GM20000 (cell line): ENCODE measurements around the gene PALD1.

Experiments used
- DNase-seq: peaks from one replicate; pipeline ENCODE4 v3.0.0; 2012; ENCODE audit warnings: low spot score
- TF ChIP-seq, protein P1 (sequence below): IDR thresholded peaks from 2 replicates; pipeline ENCODE4 v1.5.1; 2012; ENCODE audit warnings: mild to moderate bottlenecking, control low read depth; ENCODE audit errors: extremely low read depth, missing control alignments

Gene PALD1

DNA sequence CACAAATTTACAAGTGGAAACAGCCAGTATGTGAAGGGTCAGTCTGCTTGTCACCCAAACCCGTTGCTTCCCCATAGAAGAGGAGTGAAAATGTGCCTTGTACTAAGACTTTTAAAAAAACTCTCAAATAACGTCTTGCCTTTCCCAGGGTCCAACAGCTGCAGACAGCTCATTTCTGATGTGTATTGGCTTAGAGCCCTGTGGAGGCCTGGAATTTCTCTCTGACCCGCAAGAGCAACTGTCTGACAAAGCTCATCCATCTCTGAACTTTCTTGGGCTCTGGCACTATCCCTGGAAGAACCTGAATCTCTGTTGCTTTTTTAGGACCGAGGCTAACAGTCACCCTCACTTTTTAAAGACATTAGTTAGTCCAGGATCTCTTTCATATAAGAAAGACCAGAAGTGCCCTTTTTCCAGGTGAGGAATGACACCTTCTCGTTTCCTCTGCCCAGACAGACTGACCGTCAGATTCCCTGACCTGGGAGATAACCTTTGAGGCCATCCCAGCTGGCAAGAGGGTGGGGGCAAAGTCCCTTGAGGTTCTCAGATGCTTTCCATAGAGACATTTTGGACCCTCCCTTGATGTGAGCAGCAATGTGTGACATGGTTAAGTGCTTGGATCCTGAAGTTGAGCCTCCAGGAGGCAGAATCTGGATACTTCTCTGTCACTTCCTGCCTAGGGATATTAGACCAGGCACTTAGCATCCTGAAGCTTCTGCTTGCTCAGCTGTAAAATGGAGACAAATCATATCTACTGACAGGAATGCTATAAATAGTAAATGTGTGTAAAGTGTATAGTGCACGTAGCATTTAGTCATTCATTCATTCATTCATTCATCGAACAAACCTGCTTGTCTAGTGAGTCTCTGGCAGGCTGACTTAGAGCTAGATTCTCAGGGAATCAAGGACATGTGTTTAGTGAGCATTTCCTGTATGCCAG, 32.6 kb upstream of the PALD1 start:
- TF ChIP-seq, protein P1, sequence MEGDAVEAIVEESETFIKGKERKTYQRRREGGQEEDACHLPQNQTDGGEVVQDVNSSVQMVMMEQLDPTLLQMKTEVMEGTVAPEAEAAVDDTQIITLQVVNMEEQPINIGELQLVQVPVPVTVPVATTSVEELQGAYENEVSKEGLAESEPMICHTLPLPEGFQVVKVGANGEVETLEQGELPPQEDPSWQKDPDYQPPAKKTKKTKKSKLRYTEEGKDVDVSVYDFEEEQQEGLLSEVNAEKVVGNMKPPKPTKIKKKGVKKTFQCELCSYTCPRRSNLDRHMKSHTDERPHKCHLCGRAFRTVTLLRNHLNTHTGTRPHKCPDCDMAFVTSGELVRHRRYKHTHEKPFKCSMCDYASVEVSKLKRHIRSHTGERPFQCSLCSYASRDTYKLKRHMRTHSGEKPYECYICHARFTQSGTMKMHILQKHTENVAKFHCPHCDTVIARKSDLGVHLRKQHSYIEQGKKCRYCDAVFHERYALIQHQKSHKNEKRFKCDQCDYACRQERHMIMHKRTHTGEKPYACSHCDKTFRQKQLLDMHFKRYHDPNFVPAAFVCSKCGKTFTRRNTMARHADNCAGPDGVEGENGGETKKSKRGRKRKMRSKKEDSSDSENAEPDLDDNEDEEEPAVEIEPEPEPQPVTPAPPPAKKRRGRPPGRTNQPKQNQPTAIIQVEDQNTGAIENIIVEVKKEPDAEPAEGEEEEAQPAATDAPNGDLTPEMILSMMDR = no peak
- no peak for DNase-seq

DNA sequence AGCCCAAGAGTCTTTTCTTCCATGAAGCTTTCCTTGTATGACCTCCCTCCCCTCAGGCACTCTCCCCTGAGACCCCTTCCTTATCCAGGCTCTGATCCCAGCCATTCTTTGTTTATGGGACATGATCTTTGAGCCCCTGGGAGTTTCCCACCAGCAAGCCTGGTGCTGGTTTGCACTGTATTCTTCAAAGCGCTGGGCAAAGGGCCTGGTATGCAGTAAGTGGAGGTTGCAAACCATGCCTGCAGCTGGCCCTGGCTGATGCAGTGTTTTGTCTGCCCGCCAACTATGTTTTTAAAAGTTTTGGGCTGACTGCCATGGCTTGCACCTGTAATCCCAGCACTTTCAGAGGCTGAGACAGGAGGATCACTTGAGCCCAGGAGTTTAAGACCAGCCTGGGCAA, 30.3 kb upstream of the PALD1 start:
- TF ChIP-seq, protein P1 = no peak
- DNase-seq = no peak

DNA sequence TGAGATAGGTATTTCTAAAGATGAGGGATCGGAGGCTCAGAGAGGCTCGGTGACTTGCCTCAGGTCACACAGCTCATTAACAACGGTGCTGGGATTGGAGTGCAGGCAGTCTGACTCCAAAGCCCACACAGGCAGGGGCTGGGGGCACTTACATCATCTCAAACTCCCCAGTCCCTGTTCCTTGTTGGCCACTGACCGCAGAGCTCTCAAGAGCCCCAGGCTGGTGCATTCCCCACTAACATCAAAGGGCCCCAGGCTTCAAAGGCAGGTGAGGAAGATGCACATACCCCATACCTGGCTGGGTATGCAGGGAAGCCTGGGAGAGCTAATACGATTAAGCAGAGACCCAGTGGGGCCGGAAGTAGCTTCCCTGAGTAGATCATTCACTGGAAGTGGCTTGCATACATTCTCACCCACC, 23.3 kb upstream of the PALD1 start:
- TF ChIP-seq, protein P1 = no peak
- DNase-seq = no peak

DNA sequence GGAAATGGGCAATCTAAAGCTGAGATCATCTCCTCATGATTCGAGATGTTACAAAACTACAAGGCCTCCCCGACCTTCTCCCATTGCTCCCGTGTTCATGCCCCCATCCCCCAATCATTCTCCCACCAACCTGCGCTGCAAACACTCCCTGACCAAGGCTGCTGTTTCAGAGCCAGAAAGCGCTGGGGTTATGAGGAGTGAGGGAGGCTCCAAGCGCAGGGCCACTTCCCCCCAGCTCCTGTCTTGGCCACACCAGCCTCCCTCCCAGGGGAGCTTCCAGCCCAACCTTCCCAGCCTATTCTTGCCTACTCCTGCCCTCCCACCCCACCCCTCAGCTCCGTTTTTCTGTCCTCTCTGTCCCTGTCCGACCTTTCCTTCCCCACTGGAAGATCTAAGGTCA, 22.4 kb upstream of the PALD1 start:
- TF ChIP-seq, protein P1 = no peak
- no peak for DNase-seq

DNA sequence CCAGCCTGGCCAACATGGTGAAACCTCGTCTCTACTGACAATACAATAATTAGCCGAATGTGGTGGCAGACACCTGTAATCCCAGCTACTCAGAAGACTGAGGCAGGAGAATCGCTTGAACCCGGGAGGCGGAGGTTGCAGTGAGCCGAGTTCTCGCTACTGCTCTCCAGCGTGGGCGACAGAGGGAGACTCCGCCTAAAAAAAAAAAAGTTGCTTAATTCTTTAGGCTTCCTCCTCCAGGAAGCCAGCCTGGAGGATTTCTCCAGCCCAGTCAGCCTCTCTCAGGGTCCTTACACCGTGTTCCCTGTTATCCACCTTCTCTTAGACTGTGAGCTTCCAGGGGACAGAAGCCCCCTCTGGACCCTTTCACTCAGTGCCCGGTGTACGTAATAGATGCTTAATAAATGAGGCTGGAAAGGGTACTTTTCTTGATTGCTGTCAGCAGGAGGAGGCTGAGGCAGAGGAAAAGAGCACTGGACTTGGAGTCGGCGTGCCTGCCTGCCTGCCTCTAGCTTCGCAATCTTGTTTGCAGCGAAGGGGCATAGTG, 20.7 kb upstream of the PALD1 start:
- no peak for DNase-seq
- TF ChIP-seq, protein P1 = no peak

DNA sequence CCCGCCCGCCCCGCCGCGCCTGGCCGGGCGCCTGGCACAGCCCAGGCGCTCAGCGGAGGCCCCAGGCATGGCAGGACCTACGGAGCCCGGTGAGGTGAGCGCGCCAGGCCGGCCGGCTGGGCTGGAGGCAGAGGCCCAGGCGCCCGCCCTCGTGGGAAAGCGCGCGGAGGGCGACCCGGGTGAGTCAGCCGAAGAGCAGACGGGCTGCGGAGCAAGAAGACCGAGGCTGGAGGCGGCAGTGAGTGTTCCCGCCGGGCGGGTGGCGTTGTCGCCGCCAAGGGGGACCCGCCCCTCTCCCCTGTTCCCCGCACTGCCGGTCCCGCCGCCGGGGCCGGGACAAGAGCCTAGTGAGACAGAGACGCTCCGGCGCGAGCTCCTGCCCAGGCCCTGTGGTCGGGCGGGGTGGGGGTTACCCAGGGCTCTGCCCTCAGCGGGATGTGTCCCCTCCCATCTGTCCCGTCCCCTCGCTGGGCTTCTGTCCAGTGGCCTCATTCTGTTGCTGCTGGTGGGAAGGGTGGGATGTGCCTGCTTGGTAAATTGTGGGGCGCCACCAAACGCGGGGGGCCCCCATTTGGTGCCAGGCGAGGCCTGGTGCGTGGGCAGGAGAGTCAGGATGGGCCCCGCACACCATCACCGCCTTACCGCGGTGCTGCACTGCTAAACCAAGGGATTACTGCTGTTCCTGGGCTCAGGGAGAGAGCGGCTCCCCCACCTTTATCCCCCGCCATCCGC, 20.1 kb upstream of the PALD1 start:
- no peak for DNase-seq
- TF ChIP-seq, protein P1 = no peak

DNA sequence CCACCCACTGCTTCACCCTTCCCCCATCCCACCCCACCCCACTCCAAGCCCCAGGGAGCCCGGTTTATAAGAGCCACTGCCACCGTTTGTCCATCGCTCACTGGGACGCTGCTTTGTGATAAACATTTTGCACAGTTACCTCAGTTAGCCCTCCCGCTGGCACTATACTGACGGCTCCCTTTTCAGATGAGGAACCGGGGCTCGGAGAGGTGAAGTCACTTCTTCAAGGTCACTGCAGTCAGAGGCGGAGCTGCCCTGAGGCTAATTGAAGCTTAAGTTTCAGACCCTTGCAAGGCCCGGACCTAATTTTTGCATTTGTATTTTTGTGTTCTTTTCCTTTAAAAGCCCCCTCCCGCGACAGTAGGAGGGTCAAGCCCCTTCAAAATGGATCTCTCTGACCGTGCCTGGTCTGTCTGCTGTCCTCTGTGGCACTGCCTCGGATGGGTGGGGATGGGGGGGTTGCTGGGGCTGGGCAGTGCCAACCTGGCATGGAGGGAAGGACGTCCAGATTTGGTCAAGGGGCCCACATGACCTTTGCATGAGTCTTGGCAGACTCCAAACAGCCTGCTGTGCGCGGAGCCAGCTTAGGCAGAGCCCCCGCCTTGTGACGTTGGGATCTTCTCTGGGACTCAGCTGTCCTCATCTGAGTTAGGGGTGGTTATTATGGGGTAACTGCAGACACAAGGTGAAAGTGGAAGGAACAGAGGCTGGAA, 19.4 kb upstream of the PALD1 start:
- TF ChIP-seq, protein P1 = no peak
- no peak for DNase-seq
